ENCODE data around the gene NSUN4. TPM values are rescaled to one million over a fixed set of nuclear protein-coding genes. Genes with fewer than 3 reads are reported as not detected.

The NSUN4 gene
- total RNA-seq, 1 experiment from 2014 or later = 30.7 TPM

- TF ChIP-seq, protein P1, sequence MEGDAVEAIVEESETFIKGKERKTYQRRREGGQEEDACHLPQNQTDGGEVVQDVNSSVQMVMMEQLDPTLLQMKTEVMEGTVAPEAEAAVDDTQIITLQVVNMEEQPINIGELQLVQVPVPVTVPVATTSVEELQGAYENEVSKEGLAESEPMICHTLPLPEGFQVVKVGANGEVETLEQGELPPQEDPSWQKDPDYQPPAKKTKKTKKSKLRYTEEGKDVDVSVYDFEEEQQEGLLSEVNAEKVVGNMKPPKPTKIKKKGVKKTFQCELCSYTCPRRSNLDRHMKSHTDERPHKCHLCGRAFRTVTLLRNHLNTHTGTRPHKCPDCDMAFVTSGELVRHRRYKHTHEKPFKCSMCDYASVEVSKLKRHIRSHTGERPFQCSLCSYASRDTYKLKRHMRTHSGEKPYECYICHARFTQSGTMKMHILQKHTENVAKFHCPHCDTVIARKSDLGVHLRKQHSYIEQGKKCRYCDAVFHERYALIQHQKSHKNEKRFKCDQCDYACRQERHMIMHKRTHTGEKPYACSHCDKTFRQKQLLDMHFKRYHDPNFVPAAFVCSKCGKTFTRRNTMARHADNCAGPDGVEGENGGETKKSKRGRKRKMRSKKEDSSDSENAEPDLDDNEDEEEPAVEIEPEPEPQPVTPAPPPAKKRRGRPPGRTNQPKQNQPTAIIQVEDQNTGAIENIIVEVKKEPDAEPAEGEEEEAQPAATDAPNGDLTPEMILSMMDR (conservative IDR thresholded peaks at IDR 0.05; ENCODE audit: low read depth, low read length) = no peak
- TF ChIP-seq EZH2 (IDR thresholded peaks at IDR 0.05; ENCODE audit: borderline replicate concordance, low read depth, low read length, poor library complexity, severe bottlenecking) = no peak
- Histone ChIP-seq H3K36me3 (ENCODE audit: insufficient read depth, low read length, poor library complexity, severe bottlenecking) (peaks cover 18% of the 10 kb centered on the region), H3K4me3 (ENCODE audit: low read depth, low read length, poor library complexity, severe bottlenecking) (peak overlapping the region; percentile 58), H3K27ac (ENCODE audit: low read depth, low read length, poor library complexity, severe bottlenecking) (peak overlapping the region; percentile 92), H3K27me3 (replicated peaks; ENCODE audit: insufficient read depth, low read depth, low read length, poor library complexity) (no peaks in the 10 kb centered on the region), H3K4me1 (ENCODE audit: insufficient read depth, low read length, poor library complexity, severe bottlenecking) (peaks cover 6% of the 10 kb centered on the region), H3K9me3 (ENCODE audit: low read depth, low read length, poor library complexity, severe bottlenecking) (no peaks in the 10 kb centered on the region)
- ChIA-PET CTCF (no interaction called here), POLR2A (ENCODE audit: low non-redundant PET) (no interaction called here)
- TSS peak; percentile 31 for BruUV-seq (replicated peaks)
- DNase-seq (ENCODE audit: low spot score) = no peak
- intact Hi-C loops (cut with micrococcal nuclease; ENCODE audit: unreplicated experiment) = loop anchor here (2.0 to 5.0 kb wide), 2 partner anchors 39 to 94 kb away; partner anchors contain the start of genes LRRC41, RAD54L and UQCRH
Observed at GRCh38 chr1:46341222-46342083, 846 bp downstream of the NSUN4 start.

DNA sequence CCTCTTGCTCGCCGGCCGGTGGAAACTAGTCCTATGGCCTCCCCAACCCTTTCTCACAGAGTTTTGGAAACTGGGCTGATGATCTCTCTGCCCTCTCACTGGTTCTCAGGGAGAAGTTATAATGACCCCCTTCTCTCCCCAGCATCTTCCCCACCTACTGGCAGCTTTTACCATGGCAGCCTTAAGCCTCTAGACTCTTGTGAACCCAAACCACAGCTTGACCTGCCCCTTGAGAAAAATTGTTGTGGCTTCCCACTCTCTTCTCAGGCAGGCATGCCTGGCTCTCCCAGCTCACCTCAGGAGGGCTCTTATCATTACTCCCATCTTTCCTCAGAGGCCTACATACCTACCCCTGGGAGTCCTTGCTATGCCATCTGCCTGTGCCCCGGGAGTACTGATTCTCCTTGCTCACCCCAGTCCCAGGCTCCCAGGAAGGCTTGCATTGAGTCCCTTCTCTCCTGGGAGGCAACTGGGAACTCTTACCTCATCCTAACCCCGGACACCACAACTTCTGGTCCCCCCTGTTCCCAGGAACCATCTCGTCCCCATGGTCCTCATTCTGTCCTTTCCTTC, 1.6 kb downstream of the NSUN4 start:
- Histone ChIP-seq H3K27me3 (replicated peaks; ENCODE audit: insufficient read depth, low read depth, low read length, poor library complexity) (no peaks in the 10 kb centered on the region), H3K9me3 (ENCODE audit: low read depth, low read length, poor library complexity, severe bottlenecking) (no peaks in the 10 kb centered on the region), H3K4me1 (ENCODE audit: insufficient read depth, low read length, poor library complexity, severe bottlenecking) (peaks cover 6% of the 10 kb centered on the region), H3K36me3 (ENCODE audit: insufficient read depth, low read length, poor library complexity, severe bottlenecking) (peaks cover 25% of the 10 kb centered on the region), H3K4me3 (ENCODE audit: low read depth, low read length, poor library complexity, severe bottlenecking) (peak overlapping the region; percentile 58), H3K27ac (ENCODE audit: low read depth, low read length, poor library complexity, severe bottlenecking) (peak overlapping the region; percentile 92)
- DNase-seq (ENCODE audit: low spot score) = peak; percentile 46
- TF ChIP-seq, protein P1 (conservative IDR thresholded peaks at IDR 0.05; ENCODE audit: low read depth, low read length) = 0 out of 2 replicates have a peak, but pooled peaks have one; percentile 32
- no peak for TF ChIP-seq EZH2 (IDR thresholded peaks at IDR 0.05; ENCODE audit: borderline replicate concordance, low read depth, low read length, poor library complexity, severe bottlenecking)
- ChIA-PET POLR2A (ENCODE audit: low non-redundant PET) (no interaction called here), CTCF (no interaction called here)
- intact Hi-C loops (cut with micrococcal nuclease; ENCODE audit: unreplicated experiment) = loop anchor here (5.0 kb wide), 1 partner anchor 95 kb away; the partner anchor contains the start of gene RAD54L
- BruUV-seq (replicated peaks) = no TSS peak

- no peaks in the 10 kb centered on the region for H3K9me3 ChIP-seq (ENCODE audit: low read depth, low read length, poor library complexity, severe bottlenecking)
- no peaks in the 10 kb centered on the region for H3K27me3 ChIP-seq (replicated peaks; ENCODE audit: insufficient read depth, low read depth, low read length, poor library complexity)
- CTCF ChIA-PET = no interaction called here
- H3K36me3 ChIP-seq (ENCODE audit: insufficient read depth, low read length, poor library complexity, severe bottlenecking) = peaks cover 31% of the 10 kb centered on the region
- BruUV-seq (replicated peaks) = no TSS peak
- H3K27ac ChIP-seq (ENCODE audit: low read depth, low read length, poor library complexity, severe bottlenecking) = no peak overlapping the region
- TF ChIP-seq, protein P1 (conservative IDR thresholded peaks at IDR 0.05; ENCODE audit: low read depth, low read length) = no peak
- no peak for TF ChIP-seq EZH2 (IDR thresholded peaks at IDR 0.05; ENCODE audit: borderline replicate concordance, low read depth, low read length, poor library complexity, severe bottlenecking)
- POLR2A ChIA-PET (ENCODE audit: low non-redundant PET) = no interaction called here
- no peak for DNase-seq (ENCODE audit: low spot score)
- intact Hi-C loops (cut with micrococcal nuclease; ENCODE audit: unreplicated experiment) = loop anchor here (5.0 kb wide), 1 partner anchor 96 kb away; the partner anchor contains the start of gene RAD54L
- H3K4me1 ChIP-seq (ENCODE audit: insufficient read depth, low read length, poor library complexity, severe bottlenecking) = peaks cover 6% of the 10 kb centered on the region
- no peak overlapping the region for H3K4me3 ChIP-seq (ENCODE audit: low read depth, low read length, poor library complexity, severe bottlenecking)
Observed at GRCh38 chr1:46342677-46343350, 2.2 kb downstream of the NSUN4 start.

Measured in A673 (cell line).